Stimulated activated CD4-positive, alpha-beta T cell treated with anti-CD3 and anti-CD28 coated beads, TNF-alpha, amount 100 ng/mL, for 1 hour (primary cell): ENCODE results near the gene EXOSC2.

Experiments
- DNase-seq, 3 donors: peaks; one replicate each; pipeline ENCODE4 v3.0.0-alpha.2; 2020; ENCODE audit warnings: low read depth in 3 of 3, low spot score in 1 of 3

EXOSC2 gene

GRCh38 chr9:130735566-130735965 lies 42.0 kb downstream of the EXOSC2 start:
- DNase-seq, result no peak

GRCh38 chr9:130736834-130737233 lies 43.3 kb downstream of the EXOSC2 start:
- no peak for DNase-seq

GRCh38 chr9:130738281-130738680 lies 44.7 kb downstream of the EXOSC2 start:
- DNase-seq, result no peak

GRCh38 chr9:130739081-130739480 lies 45.5 kb downstream of the EXOSC2 start:
- no peak for DNase-seq

GRCh38 chr9:130740218-130741023 lies 46.8 kb downstream of the EXOSC2 start:
- DNase-seq, result no peak

GRCh38 chr9:130741024-130741305 lies 47.4 kb downstream of the EXOSC2 start:
- DNase-seq, result no peak

GRCh38 chr9:130741831-130742449 lies 48.4 kb downstream of the EXOSC2 start:
- no peak for DNase-seq

GRCh38 chr9:130743656-130744055 lies 50.1 kb downstream of the EXOSC2 start:
- no peak for DNase-seq

GRCh38 chr9:130745210-130745800 lies 51.7 kb downstream of the EXOSC2 start:
- no peak for DNase-seq

GRCh38 chr9:130745829-130746228 lies 52.2 kb downstream of the EXOSC2 start:
- no peak for DNase-seq

- no peak for DNase-seq
Observed at GRCh38 chr9:130746434-130747212, 53.0 kb downstream of the EXOSC2 start.

- DNase-seq, result no peak
Observed at GRCh38 chr9:130751631-130752355, 58.2 kb downstream of the EXOSC2 start.
